Anterior cingulate cortex (tissue), 58 donors: Measurements from ENCODE around the gene DUSP19.

Experiments used
- DNase-seq, 58 donors: peaks; one replicate each; lab custom pipeline; 2025; lab: John Stamatoyannopoulos, UW

Gene DUSP19

DNA sequence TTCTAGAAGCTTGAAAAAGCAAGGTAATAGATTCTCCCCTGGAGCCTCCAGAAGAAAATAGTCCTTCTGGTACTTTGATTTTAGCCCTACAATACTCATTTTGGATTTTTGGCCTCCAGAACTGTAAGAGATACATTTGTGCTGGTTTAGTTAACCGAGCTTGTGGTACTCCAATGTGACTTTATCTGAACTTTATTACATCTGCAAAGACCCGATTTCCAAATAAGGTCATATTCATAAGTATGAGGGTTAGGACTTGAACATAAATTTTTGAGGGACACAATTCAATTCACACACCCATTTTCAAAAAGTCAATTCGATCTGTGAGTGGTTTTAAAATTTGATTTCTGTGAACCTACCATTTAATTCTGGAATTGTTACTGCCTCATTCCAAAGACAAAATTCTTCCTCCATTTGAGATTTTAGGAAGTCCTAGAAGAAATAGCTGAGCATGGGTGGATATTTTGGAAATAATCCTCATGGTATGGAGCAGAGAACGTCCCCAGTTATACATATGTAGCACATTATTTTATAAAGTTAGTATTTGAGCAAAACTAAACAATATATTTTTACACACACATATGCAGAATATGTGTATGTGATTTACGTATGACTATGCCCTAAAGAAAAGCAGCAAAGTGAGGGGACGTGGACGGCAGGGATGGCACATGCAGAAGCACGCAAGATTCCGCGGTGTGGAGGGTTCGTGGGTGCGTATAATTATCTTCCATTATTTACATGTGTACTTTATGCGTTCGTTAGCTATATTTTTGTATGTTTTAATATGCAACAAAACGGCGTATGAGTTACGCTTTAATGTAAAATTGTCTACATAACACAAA lies 44.8 kb downstream of the DUSP19 start:
- DNase-seq: peak in 7 of 58 donors; percentile 0 to 12 (median 2)

DNA sequence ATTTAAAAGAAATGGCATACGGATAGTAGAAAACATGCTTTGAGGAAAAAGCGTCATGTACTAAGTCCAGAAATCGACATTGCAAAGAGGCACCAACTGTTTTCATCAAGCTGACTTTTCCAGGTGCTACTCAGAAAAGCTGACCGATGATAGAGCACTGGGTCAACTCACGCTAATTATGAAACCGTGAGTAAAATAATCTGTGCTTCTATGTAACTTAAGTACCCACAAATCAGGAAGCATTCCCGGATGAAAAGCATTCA lies 45.3 kb downstream of the DUSP19 start:
- DNase-seq: no peak

DNA sequence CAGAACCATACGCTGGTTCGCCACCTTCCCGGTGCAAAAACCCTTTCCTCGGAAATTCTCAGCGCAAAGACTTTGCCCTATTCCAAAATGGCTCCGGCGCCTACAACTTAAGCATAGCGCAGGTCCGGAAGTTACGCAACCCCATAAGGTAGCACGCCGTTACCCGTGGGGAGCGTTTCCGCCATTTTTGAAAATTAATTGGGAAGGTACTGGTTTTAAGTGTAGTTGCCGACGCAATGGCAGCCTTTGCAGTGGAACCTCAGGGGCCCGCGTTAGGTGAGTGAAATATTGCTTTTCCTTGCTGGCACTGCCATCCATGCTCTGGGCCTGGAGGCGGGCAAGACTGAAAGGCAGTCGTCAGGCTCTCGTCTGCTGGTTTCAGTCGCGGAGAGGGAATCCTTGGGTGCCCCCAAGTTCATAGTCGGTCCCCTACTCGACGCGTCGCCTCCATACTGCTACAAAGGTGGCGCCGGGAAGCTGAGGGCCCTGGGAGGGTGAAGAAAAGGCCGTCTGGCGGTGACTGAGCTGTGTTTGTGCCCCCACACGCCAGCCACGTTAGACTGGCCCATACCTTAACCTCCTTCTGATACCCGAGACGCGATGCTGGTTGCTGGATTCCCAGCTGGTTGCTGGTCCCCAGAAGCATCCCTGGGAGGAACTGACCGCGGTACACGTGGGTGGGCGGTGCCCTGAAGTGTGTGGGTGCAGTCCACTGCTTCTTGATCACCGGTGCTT lies 45.8 kb downstream of the DUSP19 start, which contains the start of gene NUP35:
Gene NUP35 (plus strand): TSS at position 222 of the 735 bp plus-strand sequence. CDS start 15 bp downstream, at position 237.
- DNase-seq: peak; percentile 20 to 93 (median 80)

DNA sequence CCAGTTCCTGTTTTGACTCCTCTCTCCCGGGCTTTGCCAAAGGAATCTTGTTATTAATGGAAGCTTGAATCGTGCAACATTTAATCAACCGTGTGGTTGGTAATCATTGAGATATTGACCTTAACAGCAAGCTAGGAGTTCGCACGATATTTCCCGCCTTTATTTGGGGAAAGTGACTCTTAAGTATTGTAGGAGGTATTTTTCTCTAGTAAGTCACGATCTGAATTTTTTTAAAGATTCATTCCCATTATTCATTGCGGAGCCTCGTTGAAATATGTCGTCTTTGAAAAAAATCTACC lies 46.4 kb downstream of the DUSP19 start:
- DNase-seq: no peak

DNA sequence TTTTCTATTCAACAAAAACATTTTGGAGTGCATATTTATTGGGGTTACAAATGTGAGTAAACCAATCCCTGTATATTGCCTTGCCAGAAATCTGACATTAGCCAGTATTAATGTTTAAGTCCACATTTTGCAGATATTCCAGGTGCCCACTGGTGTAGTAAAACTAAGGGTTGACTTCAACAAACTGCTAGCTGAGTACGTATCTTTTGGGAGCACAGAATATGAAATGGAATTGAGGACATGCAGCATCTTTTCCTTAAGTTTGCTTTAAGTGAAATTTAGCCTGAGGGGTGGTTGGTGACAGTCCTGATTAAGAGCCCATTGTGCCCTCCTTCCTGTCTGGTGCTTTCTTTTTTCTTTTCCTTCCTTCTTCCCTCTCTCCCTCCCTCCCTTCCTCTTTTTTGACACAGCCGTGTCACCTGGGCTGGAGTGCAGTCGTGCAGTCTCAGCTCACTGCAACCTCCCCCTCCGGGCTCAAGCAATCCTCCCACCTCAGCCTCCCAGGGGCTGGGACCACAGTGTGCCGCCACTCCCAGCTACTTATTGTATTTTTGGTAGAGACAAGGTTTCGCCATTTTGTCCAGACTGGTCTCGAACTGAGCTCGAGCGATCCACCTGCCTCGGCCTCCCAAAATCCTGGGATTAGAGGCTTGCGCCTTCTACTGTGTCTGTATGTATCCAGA lies 47.3 kb downstream of the DUSP19 start:
- DNase-seq: no peak

DNA sequence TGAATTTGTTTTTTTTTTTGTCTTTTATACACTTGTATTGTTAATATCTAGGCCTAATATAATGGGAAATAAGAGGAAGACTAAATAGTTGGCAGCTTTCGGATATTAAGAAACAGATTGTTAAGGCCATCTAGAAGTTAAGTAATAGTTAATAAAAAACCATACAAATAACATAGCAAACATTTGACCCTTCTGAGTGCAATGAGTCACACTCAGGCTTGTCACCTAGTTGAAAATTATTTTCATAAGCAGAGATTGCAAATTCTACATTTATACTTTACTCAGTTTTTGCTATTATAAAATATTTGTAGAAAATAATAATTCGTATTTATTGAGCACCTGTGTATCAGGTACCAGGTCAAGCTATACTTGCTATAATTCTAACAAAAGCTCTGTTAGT lies 48.1 kb downstream of the DUSP19 start:
- DNase-seq: no peak

DNA sequence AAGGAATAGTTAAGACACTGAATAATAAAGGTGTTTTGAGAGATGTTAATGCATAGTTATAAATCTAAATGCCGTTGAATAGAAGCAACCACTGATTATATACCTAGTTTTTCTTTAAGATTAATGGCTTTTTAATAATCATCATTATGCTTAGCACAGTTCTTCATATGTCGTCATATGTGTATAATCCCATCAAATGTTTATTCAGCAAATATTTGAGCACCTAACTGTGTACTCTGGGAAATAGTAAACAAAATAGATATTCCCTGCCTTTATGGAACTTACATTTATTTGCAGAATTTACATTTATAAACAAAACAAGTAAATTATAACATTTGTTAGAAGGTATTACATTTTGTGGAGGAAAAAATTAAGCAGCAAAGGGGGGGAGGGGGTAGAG lies 55.5 kb downstream of the DUSP19 start:
- DNase-seq: no peak

DNA sequence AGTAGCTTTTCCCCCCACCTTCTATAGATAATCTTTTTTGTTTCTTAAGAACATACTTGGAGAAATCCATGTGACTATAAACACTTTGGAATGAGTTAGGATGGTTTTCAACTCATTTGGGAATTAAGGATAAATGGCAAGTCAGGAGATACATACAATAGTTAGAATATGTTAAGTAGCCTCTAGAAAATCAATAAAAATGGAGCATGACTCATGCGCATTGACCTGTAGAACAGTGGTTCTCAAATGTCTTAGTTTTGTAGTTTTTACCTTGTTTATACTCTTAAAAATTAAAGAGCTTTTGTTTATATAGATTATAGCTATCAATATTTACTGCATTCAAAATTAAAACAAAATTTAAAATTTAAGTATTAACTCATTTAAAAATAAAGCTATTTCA lies 70.4 kb downstream of the DUSP19 start:
- no peak for DNase-seq

DNA sequence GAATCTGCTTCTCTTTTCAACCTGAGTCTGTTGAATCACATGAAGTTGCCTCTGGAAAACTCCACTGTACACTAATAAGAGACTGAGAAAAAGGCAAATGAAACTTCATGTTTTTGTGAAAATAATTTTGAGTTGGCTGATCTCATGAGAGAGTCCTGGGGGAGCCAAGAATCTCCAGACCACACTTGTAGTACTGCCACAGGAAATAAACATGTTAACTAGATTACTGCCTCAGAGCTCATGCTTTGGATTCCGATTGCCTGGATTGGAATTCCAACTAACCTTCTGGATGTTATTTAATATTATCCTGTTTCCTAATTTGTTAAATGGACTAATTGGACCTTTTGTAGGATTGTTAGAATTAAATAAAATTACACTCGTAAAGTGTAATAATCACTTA lies 70.9 kb downstream of the DUSP19 start:
- DNase-seq: no peak
